MM.1S (cell line): Measurements from ENCODE around the gene HPCAL1.

Experiments used
- DNase-seq: peaks from one replicate; pipeline ENCODE4 v3.0.0-alpha.2; 2015
- H2AFZ ChIP-seq: fragments of 300-600 bp; sonication (generic); 2 replicates; pipeline ENCODE4 v1.6.0; 2016; ENCODE audit warnings: antibody characterized with exemption, low read length
- H3F3A ChIP-seq: fragments of 300-600 bp; sonication (generic); 2 replicates; pipeline ENCODE4 v1.6.1; 2016; ENCODE audit warnings: mild to moderate bottlenecking, antibody characterized with exemption, low read length, moderate library complexity, mixed read lengths; ENCODE audit not compliant: insufficient read depth
- H3K27ac ChIP-seq: fragments of 300-600 bp; sonication (generic); 2 replicates; pipeline ENCODE4 v1.5.1; 2016; ENCODE audit warnings: mild to moderate bottlenecking, low read length
- H3K27me3 ChIP-seq: fragments of 300-600 bp; sonication (generic); replicated peaks from 2 replicates; pipeline ENCODE4 v1.6.0; 2016; ENCODE audit warnings: low read length; ENCODE audit not compliant: insufficient read depth
- H3K36me3 ChIP-seq: fragments of 300-600 bp; sonication (generic); replicated peaks from 2 replicates; pipeline ENCODE4 v1.6.1; 2016; ENCODE audit warnings: mild to moderate bottlenecking, low read length, mixed read lengths; ENCODE audit not compliant: insufficient read depth
- H3K4me1 ChIP-seq: fragments of 300-600 bp; sonication (generic); 2 replicates; pipeline ENCODE4 v1.6.1; 2016; ENCODE audit warnings: low read length, mixed read lengths
- H3K4me2 ChIP-seq: fragments of 300-600 bp; sonication (generic); 2 replicates; pipeline ENCODE4 v1.6.0; 2016; ENCODE audit warnings: low read depth, low read length
- H3K4me3 ChIP-seq: fragments of 300-600 bp; sonication (generic); 2 replicates; pipeline ENCODE4 v1.5.1; 2016; ENCODE audit warnings: low read length, mixed read lengths
- H3K79me2 ChIP-seq: fragments of 300-600 bp; sonication (generic); 2 replicates; pipeline ENCODE4 v1.6.1; 2016; ENCODE audit warnings: mixed run types, low read length, mixed read lengths
- H3K9ac ChIP-seq: fragments of 300-600 bp; sonication (generic); 2 replicates; pipeline ENCODE4 v1.6.1; 2016; ENCODE audit warnings: low read length, mixed read lengths
- H3K9me2 ChIP-seq: fragments of 300-600 bp; sonication (generic); replicated peaks from 2 replicates; pipeline ENCODE4 v1.6.1; 2016; ENCODE audit warnings: mild to moderate bottlenecking, low read length, mixed read lengths; ENCODE audit not compliant: insufficient read depth
- H3K9me3 ChIP-seq: fragments of 300-600 bp; sonication (generic); replicated peaks from 2 replicates; pipeline ENCODE4 v1.6.1; 2016; ENCODE audit warnings: mild to moderate bottlenecking, low read length, mixed read lengths; ENCODE audit not compliant: insufficient read depth
- H4K20me1 ChIP-seq: fragments of 300-600 bp; sonication (generic); 2 replicates; pipeline ENCODE4 v1.6.1; 2016; ENCODE audit warnings: mild to moderate bottlenecking, low read length, moderate library complexity, mixed read lengths; ENCODE audit not compliant: insufficient read depth
- EZH2 ChIP-seq: fragments of 300-600 bp; sonication (generic); optimal IDR thresholded peaks from 2 replicates; pipeline ENCODE3; 2017; ENCODE audit warnings: low read depth, mild to moderate bottlenecking, antibody characterized with exemption, low read length, mixed read lengths
- EZH2phosphoT487 ChIP-seq: fragments of 300-600 bp; sonication (generic); IDR thresholded peaks from 2 replicates; pipeline ENCODE4 v1.6.1; 2018; ENCODE audit warnings: antibody characterized with exemption, low read length
- TF ChIP-seq, protein P1 (sequence below): fragments of 300-600 bp; sonication (generic); IDR thresholded peaks from 2 replicates; pipeline ENCODE4 v1.5.1; 2016; ENCODE audit warnings: antibody characterized with exemption, low read length, mixed read lengths

Gene HPCAL1

GRCh38 chr2:10271509-10271908 is 31.2 kb upstream of the HPCAL1 start:
- Histone ChIP-seq H3K36me3 (no peaks in the 10 kb centered on the region), H3K9me2 (no peaks in the 10 kb centered on the region), H3K4me1 (no peaks in the 10 kb centered on the region), H3F3A (no peaks in the 10 kb centered on the region), H3K9me3 (no peaks in the 10 kb centered on the region), H3K4me2 (no peak overlapping the region), H4K20me1 (no peaks in the 10 kb centered on the region), H3K4me3 (no peak overlapping the region), H3K9ac (no peak overlapping the region), H2AFZ (no peak overlapping the region), H3K27me3 (no peaks in the 10 kb centered on the region; the same call in 1 of the 2 replicates), H3K79me2 (no peaks in the 10 kb centered on the region), H3K27ac (no peak overlapping the region)
- no peak for DNase-seq
- no peak for TF ChIP-seq EZH2phosphoT487
- TF ChIP-seq, protein P1, sequence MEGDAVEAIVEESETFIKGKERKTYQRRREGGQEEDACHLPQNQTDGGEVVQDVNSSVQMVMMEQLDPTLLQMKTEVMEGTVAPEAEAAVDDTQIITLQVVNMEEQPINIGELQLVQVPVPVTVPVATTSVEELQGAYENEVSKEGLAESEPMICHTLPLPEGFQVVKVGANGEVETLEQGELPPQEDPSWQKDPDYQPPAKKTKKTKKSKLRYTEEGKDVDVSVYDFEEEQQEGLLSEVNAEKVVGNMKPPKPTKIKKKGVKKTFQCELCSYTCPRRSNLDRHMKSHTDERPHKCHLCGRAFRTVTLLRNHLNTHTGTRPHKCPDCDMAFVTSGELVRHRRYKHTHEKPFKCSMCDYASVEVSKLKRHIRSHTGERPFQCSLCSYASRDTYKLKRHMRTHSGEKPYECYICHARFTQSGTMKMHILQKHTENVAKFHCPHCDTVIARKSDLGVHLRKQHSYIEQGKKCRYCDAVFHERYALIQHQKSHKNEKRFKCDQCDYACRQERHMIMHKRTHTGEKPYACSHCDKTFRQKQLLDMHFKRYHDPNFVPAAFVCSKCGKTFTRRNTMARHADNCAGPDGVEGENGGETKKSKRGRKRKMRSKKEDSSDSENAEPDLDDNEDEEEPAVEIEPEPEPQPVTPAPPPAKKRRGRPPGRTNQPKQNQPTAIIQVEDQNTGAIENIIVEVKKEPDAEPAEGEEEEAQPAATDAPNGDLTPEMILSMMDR, result no peak
- TF ChIP-seq EZH2, result no peak

- no peak overlapping the region for H3K4me3 ChIP-seq
- DNase-seq, result no peak
- H3K36me3 ChIP-seq, result no peaks in the 10 kb centered on the region
- TF ChIP-seq, protein P1, result no peak
- TF ChIP-seq EZH2phosphoT487, result no peak
- no peak for TF ChIP-seq EZH2
- no peaks in the 10 kb centered on the region for H3K9me2 ChIP-seq
- no peaks in the 10 kb centered on the region for H3K9me3 ChIP-seq
- H3K9ac ChIP-seq, result no peak overlapping the region
- H3K4me2 ChIP-seq, result no peak overlapping the region
- H3K27me3 ChIP-seq, result no peaks in the 10 kb centered on the region; the same call in 1 of the 2 replicates
- no peaks in the 10 kb centered on the region for H3K4me1 ChIP-seq
- H3K27ac ChIP-seq, result no peak overlapping the region
- H4K20me1 ChIP-seq, result no peaks in the 10 kb centered on the region
- no peaks in the 10 kb centered on the region for H3F3A ChIP-seq
- H2AFZ ChIP-seq, result no peak overlapping the region
- H3K79me2 ChIP-seq, result no peaks in the 10 kb centered on the region
These were observed 30.8 kb upstream of the HPCAL1 start for GRCh38 chr2:10271946-10272345.

DNA sequence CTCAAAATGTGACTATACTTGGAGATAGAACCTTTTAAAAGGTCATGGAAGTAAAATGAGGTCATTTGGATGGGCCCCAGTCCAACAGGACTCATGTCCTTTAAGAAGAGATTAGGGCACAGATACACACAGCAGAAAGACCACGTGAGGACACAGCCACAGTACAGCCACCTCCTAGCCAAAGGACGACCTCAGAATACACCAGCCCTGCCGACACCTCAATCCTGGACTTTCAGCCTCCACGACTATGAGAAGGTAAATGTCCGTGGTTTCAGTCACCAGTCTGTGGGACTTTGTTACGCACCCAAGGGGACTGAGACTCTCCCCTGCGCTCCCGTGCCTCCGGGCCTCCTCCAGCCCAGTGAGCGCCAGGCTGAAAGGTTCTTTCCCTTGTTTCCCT is 30.2 kb upstream of the HPCAL1 start:
- no peaks in the 10 kb centered on the region for H3K4me1 ChIP-seq
- H3K9me2 ChIP-seq, result no peaks in the 10 kb centered on the region

More for the DNA sequence above, 30.2 kb upstream of the HPCAL1 start:
- TF ChIP-seq, protein P1, result no peak
- DNase-seq, result no peak
- no peaks in the 10 kb centered on the region for H3K36me3 ChIP-seq
- no peaks in the 10 kb centered on the region for H3K79me2 ChIP-seq
- H2AFZ ChIP-seq, result no peak overlapping the region
- peaks cover 2% of the 10 kb centered on the region; the same call in 1 of the 2 replicates for H3K27me3 ChIP-seq
- H4K20me1 ChIP-seq, result no peaks in the 10 kb centered on the region
- no peaks in the 10 kb centered on the region for H3F3A ChIP-seq
- no peak overlapping the region for H3K27ac ChIP-seq
- no peaks in the 10 kb centered on the region for H3K9me3 ChIP-seq
- no peak overlapping the region for H3K4me3 ChIP-seq
- no peak overlapping the region for H3K9ac ChIP-seq
- no peak overlapping the region for H3K4me2 ChIP-seq
